Measurements from ENCODE around the gene DDX10.

DNA sequence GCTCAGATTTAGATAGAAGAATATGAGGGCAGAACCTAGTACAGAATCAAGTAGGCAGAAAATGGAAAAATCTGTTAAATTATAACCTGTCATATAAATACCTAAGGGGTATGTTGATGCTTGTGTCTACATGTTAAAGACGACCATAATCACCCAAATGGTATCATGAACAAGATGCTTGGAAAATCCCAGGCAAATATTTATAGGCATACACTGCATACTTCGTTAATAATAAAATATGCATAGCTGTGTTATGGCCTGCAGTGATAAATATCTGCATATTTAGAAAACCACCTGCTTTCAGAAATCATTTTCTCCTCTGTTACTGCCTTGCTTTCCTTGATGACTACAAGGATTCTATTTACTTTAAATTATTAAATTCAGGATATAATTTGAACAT is 18.9 kb upstream of the DDX10 start:
- no peak for TF ChIP-seq FOXP2 (optimal IDR thresholded peaks at IDR 0.05; ENCODE audit: control extremely low read depth, extremely low read length, insufficient read depth)
- no peak for TF ChIP-seq EZH2 (IDR thresholded peaks at IDR 0.05)
